ENCODE results near the gene BCL7A.
A peak's percentile ranks its signal among the peaks of the same experiment; 100 is the strongest.

BCL7A gene

GRCh38 chr12:121990114-121990647, 31.5 kb upstream of the BCL7A start:
- peak overlapping the region; percentile 59; the same call in 1 of the 2 replicates for H3K4me2 ChIP-seq (ENCODE audit: low read length)
- peaks cover 11% of the 10 kb centered on the region; the same call in 1 of the 2 replicates for H3F3A ChIP-seq (ENCODE audit: insufficient read depth, low read length)
- peaks cover 3% of the 10 kb centered on the region; the same call in 1 of the 2 replicates for H3K79me2 ChIP-seq (ENCODE audit: insufficient read depth, low read length)
- no peaks in the 10 kb centered on the region for H3K27me3 ChIP-seq (ENCODE audit: insufficient read depth, low read length)
- H3K9ac ChIP-seq (ENCODE audit: low read length), result no peak overlapping the region; the same call in 1 of the 2 replicates
- no peak overlapping the region for H2AFZ ChIP-seq (ENCODE audit: low read length)
- H3K4me1 ChIP-seq (ENCODE audit: insufficient read depth, low read length, severe bottlenecking), result peaks cover 31% of the 10 kb centered on the region
- no peaks in the 10 kb centered on the region for H4K20me1 ChIP-seq (ENCODE audit: insufficient read depth, low read length)
- H3K4me3 ChIP-seq (ENCODE audit: low read depth, low read length, poor library complexity, severe bottlenecking), result no peak overlapping the region
- H3K36me3 ChIP-seq (ENCODE audit: insufficient read depth, low read length), result no peaks in the 10 kb centered on the region
- H3K9me3 ChIP-seq (ENCODE audit: low read length), result no peaks in the 10 kb centered on the region
- no peaks in the 10 kb centered on the region for H3K9me2 ChIP-seq (ENCODE audit: low read depth, low read length)
- TF ChIP-seq CTCF (IDR thresholded peaks at IDR 0.05; ENCODE audit: low read length) (no peak), EZH2 (IDR thresholded peaks at IDR 0.05; ENCODE audit: borderline replicate concordance, low read length) (no peak)
- H3K27ac ChIP-seq (ENCODE audit: low read depth, low read length, poor library complexity, severe bottlenecking), result peak overlapping the region; percentile 93

GRCh38 chr12:121990692-121991603, 30.7 kb upstream of the BCL7A start:
- peaks cover 39% of the 10 kb centered on the region for H3K4me1 ChIP-seq (ENCODE audit: insufficient read depth, low read length, severe bottlenecking)
- H3K4me2 ChIP-seq (ENCODE audit: low read length), result peak overlapping the region; percentile 59; the same call in 1 of the 2 replicates

More at GRCh38 chr12:121990692-121991603, 30.7 kb upstream of the BCL7A start:
- TF ChIP-seq CTCF (IDR thresholded peaks at IDR 0.05; ENCODE audit: low read length) (no peak), EZH2 (IDR thresholded peaks at IDR 0.05; ENCODE audit: borderline replicate concordance, low read length) (no peak)
- Histone ChIP-seq H3K27me3 (ENCODE audit: insufficient read depth, low read length) (no peaks in the 10 kb centered on the region), H3K9me3 (ENCODE audit: low read length) (no peaks in the 10 kb centered on the region), H2AFZ (ENCODE audit: low read length) (no peak overlapping the region), H4K20me1 (ENCODE audit: insufficient read depth, low read length) (no peaks in the 10 kb centered on the region), H3F3A (ENCODE audit: insufficient read depth, low read length) (peaks cover 11% of the 10 kb centered on the region; the same call in 1 of the 2 replicates), H3K79me2 (ENCODE audit: insufficient read depth, low read length) (peaks cover 8% of the 10 kb centered on the region; the same call in 1 of the 2 replicates), H3K27ac (ENCODE audit: low read depth, low read length, poor library complexity, severe bottlenecking) (peak overlapping the region; percentile 93), H3K9me2 (ENCODE audit: low read depth, low read length) (no peaks in the 10 kb centered on the region), H3K9ac (ENCODE audit: low read length) (peak overlapping the region; percentile 30; the same call in 1 of the 2 replicates), H3K36me3 (ENCODE audit: insufficient read depth, low read length) (no peaks in the 10 kb centered on the region), H3K4me3 (ENCODE audit: low read depth, low read length, poor library complexity, severe bottlenecking) (no peak overlapping the region)

Measured in OCI-LY1 (cell line).